ENCODE data around the gene OPTC. TPM values are rescaled to one million over a fixed set of nuclear protein-coding genes. Genes with fewer than 3 reads are reported as not detected.

Gene OPTC
- total RNA-seq, 1 donor from 2014 or later, result not detected

DNA sequence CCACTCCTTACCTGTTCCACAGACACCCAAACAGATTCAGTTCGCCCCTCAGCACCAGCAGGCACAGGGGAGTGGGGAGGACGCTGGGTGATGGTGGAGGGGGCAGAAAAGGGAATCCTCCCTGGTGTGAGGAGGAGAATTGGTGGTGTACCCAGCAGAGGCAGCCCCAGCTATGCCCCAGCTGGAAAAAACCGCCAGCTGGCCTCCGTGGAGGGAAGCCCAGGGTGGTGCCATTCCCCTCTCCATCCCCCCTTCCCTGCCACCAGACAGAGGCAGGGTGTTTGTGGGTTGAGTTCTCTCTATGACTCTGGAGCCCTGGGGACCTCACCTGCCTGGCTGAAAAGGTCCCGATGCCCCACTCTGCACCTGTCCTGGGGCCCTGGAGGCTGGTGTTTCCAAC is 27.9 kb downstream of the OPTC start:
- no peak for TF ChIP-seq CTCF (conservative IDR thresholded peaks at IDR 0.05)
- Mint-ChIP-seq H3K36me3 (no peaks in the 10 kb centered on the region), H3K9me3 (no peaks in the 10 kb centered on the region), H3K4me1 (ENCODE audit: unreplicated experiment) (peaks cover 69% of the 10 kb centered on the region), H3K27ac (peak overlapping the region; percentile 68), H3K4me3 (no peak overlapping the region), H3K27me3 (no peaks in the 10 kb centered on the region)
- no peak for DNase-seq (ENCODE audit: extremely low spot score, unreplicated experiment)

- no peaks in the 10 kb centered on the region for H3K9me3 Mint-ChIP-seq
- no peak overlapping the region for H3K4me3 Mint-ChIP-seq
- no peak for TF ChIP-seq CTCF (conservative IDR thresholded peaks at IDR 0.05)
- H3K4me1 Mint-ChIP-seq (ENCODE audit: unreplicated experiment), result peaks cover 69% of the 10 kb centered on the region
- no peaks in the 10 kb centered on the region for H3K27me3 Mint-ChIP-seq
- DNase-seq (ENCODE audit: extremely low spot score, unreplicated experiment), result no peak
- H3K27ac Mint-ChIP-seq, result no peak overlapping the region
- no peaks in the 10 kb centered on the region for H3K36me3 Mint-ChIP-seq
Measured at GRCh38 chr1:203522237-203522636, 28.3 kb downstream of the OPTC start.

- DNase-seq (ENCODE audit: extremely low spot score, unreplicated experiment), result no peak
- no peaks in the 10 kb centered on the region for H3K9me3 Mint-ChIP-seq
- H3K4me3 Mint-ChIP-seq, result no peak overlapping the region
- peaks cover 64% of the 10 kb centered on the region for H3K4me1 Mint-ChIP-seq (ENCODE audit: unreplicated experiment)
- H3K36me3 Mint-ChIP-seq, result no peaks in the 10 kb centered on the region
- no peak overlapping the region for H3K27ac Mint-ChIP-seq
- no peak for TF ChIP-seq CTCF (conservative IDR thresholded peaks at IDR 0.05)
- no peaks in the 10 kb centered on the region for H3K27me3 Mint-ChIP-seq
Measured at GRCh38 chr1:203523667-203524066, 29.7 kb downstream of the OPTC start.

DNA sequence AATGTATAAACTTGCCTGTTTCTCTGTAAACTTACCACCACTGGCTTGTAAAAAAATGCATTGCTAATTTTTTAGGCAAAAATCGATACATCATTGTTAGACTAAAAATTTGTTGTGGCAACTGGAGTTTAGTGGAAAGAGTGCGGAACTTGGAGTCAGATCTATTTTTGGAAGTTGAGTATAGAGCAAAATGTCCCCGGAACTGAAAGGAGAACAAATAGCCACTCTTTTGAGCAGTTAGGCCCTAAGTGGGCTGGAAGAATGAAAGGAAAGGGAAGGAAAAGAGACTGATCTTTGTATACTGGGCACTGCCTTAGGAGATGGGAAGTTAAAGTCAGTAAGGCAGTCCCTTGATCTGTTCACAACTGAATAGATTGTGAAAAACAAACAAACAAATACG is 30.2 kb downstream of the OPTC start:
- peaks cover 63% of the 10 kb centered on the region for H3K4me1 Mint-ChIP-seq (ENCODE audit: unreplicated experiment)
- no peak for TF ChIP-seq CTCF (conservative IDR thresholded peaks at IDR 0.05)
- no peak overlapping the region for H3K27ac Mint-ChIP-seq
- no peaks in the 10 kb centered on the region for H3K9me3 Mint-ChIP-seq
- H3K36me3 Mint-ChIP-seq, result no peaks in the 10 kb centered on the region
- no peaks in the 10 kb centered on the region for H3K27me3 Mint-ChIP-seq
- no peak overlapping the region for H3K4me3 Mint-ChIP-seq
- no peak for DNase-seq (ENCODE audit: extremely low spot score, unreplicated experiment)

DNA sequence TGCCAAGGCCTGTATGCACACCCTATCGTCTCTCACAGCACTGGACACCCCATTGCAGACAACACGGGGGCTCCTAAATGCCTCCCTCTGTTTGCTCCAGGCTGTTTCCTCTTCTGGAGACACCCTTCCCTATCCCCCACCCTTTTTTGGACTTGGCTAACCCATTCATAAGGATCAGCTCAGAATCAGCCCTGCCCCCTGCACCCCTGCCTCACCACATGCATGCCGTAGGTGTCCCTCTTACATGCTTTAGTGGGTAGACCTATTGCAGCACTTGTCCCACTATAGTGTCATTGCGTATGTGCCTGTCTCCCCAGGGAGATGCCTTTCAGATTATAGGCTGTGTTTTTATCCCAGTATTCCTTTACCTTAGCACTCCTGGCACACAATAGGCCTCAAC is 30.9 kb downstream of the OPTC start:
- Mint-ChIP-seq H3K27ac (no peak overlapping the region), H3K27me3 (no peaks in the 10 kb centered on the region), H3K4me1 (ENCODE audit: unreplicated experiment) (peaks cover 57% of the 10 kb centered on the region), H3K4me3 (no peak overlapping the region), H3K9me3 (no peaks in the 10 kb centered on the region), H3K36me3 (no peaks in the 10 kb centered on the region)
- no peak for TF ChIP-seq CTCF (conservative IDR thresholded peaks at IDR 0.05)
- DNase-seq (ENCODE audit: extremely low spot score, unreplicated experiment), result no peak

DNA sequence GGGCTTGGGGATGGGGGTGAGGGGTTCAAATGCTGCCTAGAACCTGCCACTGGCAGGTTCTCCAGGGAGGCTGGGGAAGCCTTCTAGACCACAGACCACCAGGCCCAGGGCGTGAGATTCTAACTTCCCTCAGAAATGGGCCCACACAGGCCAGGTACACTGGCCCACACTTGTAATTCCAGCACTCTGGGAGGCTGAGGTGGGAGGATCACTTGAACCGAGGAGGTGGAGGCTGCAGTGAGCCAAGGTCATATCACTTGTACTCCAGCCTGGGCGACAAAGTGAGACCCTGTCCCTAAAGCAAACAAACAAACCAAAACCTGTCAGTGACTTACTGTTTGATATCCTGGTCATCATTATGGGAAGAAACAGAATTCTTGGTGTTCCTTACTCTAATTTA is 31.7 kb downstream of the OPTC start:
- no peak overlapping the region for H3K27ac Mint-ChIP-seq
- H3K36me3 Mint-ChIP-seq, result no peaks in the 10 kb centered on the region
- H3K9me3 Mint-ChIP-seq, result no peaks in the 10 kb centered on the region
- no peak overlapping the region for H3K4me3 Mint-ChIP-seq
- DNase-seq (ENCODE audit: extremely low spot score, unreplicated experiment), result no peak
- H3K27me3 Mint-ChIP-seq, result no peaks in the 10 kb centered on the region
- peaks cover 58% of the 10 kb centered on the region for H3K4me1 Mint-ChIP-seq (ENCODE audit: unreplicated experiment)
- no peak for TF ChIP-seq CTCF (conservative IDR thresholded peaks at IDR 0.05)
